Activated CD4-positive, alpha-beta T cell treated with anti-CD3 and anti-CD28 coated beads, Interleukin-10, Interleukin-2, amounts not matched to agents 100 ng/mL and 50 ng/mL, durations not matched to agents 16 hours and 8 hours (primary cell): ENCODE results near the gene ADCY2.

Source experiments
- DNase-seq: peaks from one replicate; pipeline ENCODE4 v3.0.0-alpha.2; 2020

ADCY2 gene

GRCh38 chr5:7395947-7396712, at the start of gene ADCY2:
Gene ADCY2 (plus strand): TSS chr5:7396138. CDS start chr5:7396297, 159 bp downstream.
- DNase-seq, result no peak

GRCh38 chr5:7347377-7347776, 48.6 kb upstream of the ADCY2 start:
- no peak for DNase-seq

DNA sequence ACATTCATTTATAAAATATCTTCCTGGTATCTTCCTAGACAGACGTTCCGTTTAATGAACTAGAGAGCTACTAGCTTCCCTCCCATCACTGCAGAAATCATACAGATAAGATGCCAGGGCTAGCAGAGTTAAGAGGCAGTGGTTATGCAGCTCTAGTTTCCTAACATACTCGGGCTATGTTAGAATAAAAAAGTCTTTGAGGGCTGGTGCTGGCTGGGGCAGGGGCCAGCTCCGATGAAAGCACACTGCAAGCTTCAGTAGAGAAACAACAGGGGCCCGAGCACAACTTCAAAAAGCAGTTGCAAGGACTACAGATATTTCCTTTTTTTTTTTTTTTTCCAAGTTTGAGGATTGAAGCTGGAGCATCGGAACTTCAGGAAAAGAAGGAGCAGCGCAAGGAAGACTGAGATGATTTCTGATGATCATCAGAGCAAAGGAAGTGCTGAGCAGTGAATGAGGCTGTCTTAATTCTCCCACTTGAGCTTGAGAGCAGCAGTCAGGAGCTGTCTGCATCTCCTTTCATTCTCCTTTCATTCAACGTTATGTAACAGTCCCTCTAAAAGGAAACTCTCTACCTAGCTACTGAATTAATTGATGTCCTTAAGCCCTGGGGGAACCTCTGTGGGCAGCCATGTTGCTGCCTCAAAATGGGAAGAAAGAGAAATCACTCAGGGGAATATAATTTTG, 47.6 kb upstream of the ADCY2 start:
- DNase-seq, result no peak

GRCh38 chr5:7361593-7361992, 34.3 kb upstream of the ADCY2 start:
- no peak for DNase-seq

- no peak for DNase-seq
Measured at GRCh38 chr5:7363067-7363677, 32.8 kb upstream of the ADCY2 start.

DNA sequence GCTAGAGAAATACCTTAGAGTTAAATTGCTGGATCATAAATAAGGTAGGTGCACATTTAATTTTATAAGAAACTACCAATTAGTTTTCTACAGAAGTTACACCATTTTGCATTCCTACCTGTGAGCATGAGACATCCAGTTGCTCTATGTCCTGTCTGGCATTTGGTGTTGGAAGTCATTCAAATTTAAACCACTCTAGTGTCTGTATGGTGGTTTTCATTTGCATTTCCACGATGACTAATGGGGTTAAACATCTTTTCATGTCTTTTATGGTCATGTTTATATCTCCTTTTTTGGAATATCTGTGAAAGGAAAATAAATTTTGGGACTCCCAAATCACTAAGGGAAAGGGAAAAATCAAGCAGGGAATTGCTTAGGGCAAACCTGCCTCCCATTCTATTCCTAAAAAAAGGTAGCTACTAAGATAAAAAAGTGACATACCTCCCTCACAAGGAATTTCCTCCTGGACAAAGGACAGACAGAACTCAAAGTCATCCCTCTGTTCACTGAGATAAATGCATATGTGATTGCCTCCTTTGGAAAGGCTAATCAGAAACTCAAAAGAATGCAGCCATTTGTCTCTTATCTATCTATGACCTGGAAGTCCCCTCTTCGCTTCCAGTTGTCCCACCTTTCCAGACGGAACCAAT, 31.6 kb upstream of the ADCY2 start:
- DNase-seq, result no peak

- DNase-seq, result no peak
Measured at GRCh38 chr5:7367780-7368179, 28.2 kb upstream of the ADCY2 start.

GRCh38 chr5:7372399-7372798, 23.5 kb upstream of the ADCY2 start:
- no peak for DNase-seq

GRCh38 chr5:7374186-7374585, 21.8 kb upstream of the ADCY2 start:
- DNase-seq, result no peak

GRCh38 chr5:7375457-7375856, 20.5 kb upstream of the ADCY2 start:
- DNase-seq, result no peak

DNA sequence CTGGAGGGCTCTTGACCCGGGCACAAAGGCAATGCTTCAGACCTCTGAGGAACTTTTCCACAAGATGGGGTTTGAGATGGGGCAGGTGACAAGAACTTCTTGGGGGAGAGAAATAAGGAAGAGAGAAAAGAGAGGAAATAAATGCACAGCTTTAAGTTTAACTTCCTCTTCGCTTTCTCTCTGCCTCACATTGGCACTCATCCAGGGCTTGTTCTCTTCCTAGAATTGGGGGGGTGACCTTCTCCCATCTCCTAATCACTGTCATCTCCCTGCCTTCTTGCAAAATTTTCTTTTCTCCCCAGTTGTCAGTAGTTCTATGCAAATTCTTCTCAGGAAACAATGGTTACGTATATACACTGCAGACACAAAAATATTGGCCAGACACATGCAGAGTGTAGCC, 19.1 kb upstream of the ADCY2 start:
- no peak for DNase-seq

- no peak for DNase-seq
Measured at GRCh38 chr5:7377761-7378160, 18.2 kb upstream of the ADCY2 start.

- DNase-seq, result no peak
Measured at GRCh38 chr5:7382588-7382987, 13.3 kb upstream of the ADCY2 start.

GRCh38 chr5:7385681-7386080, 10.3 kb upstream of the ADCY2 start:
- no peak for DNase-seq

- no peak for DNase-seq
Measured at GRCh38 chr5:7388553-7388952, 7.4 kb upstream of the ADCY2 start.

- DNase-seq, result no peak
Measured at GRCh38 chr5:7391215-7391614, 4.7 kb upstream of the ADCY2 start.

- DNase-seq, result no peak
Measured at GRCh38 chr5:7391814-7392692, 3.9 kb upstream of the ADCY2 start.

DNA sequence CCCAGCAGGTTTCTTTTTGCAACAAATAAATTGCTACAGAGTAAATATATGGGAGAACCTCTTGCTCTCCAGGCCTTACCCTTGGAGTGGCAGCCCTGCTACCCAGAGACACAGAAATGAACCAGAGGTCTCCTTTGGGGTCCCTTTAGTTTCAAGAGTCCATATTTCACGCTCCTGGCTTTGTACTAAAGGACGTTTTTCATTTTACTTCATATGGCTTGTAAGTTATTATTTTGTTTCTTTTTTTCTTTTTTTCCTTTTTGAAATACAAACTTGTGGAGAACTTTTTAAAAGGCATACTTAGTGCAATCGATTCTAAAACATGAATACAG, 3.3 kb upstream of the ADCY2 start:
- no peak for DNase-seq

DNA sequence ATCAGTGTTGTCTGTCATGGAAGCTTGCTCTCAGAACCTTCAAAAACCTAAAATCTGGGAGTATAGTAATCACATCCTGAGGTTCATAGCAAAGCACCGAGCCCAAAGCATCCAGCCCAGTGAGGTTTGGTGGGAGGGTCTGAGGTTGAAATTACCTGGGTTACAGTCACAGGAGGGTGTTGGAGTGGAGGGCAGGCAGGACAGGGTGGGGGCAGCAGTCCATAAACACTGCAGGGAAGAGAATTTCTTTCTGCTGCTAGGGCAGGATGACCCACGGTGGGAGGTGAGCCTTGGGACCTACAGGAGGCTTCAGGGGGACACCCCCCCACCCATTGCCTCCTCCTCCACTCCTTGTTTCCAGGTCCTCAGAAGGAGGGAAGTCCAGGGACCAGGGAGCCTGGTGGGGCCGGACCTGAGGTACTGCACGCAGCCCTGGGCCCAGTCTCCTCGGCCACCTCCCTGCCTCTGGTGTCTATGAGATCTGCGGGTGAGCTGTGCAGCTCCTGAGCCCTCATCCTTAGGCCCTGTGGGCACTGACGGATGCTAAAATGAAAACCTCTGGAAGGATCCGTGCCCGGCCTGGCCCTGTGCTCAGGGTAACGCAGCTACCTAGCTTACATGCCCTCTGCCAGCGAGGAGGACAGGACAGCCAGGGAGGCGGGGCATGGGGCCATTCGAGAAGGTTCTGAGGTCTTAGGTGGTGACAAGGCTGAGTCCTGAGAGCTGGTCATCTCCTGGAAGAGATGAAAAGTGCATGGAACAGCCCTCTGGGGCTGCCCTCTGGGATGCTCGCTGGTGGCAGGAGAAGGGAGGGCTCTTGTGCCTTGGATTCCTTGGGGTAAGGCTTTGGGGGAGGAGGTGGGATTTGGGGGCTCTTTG, 1.8 kb upstream of the ADCY2 start:
- DNase-seq, result no peak

GRCh38 chr5:7394889-7395431, 978 bp upstream of the ADCY2 start:
- DNase-seq, result no peak

DNA sequence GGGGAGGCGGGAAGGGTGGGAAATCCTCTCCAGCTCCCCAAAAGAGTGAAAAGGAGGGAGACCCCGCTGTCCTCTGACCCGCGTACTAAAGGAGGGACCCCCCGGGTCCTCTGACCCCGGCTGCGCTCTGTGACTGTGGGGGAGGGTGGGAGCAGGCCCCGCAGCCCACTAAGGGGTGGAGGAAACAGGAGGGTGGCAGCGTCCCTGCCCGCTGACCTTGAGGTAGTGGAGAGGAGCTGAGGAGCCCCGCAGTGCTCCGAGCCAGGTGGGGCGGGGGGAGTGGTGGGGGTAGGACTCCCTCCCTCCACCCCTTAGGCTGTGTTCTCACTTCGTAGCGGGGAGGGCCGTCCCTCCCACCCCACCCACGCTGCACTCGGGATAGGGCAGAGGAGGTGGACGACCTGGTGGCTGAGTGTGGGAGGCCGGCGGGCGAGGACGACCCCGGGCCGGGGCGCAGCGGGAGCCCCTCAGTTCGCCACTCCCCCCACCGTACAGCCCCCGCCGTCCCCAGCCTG, 449 bp upstream of the ADCY2 start:
- no peak for DNase-seq
